Measurements from ENCODE around the gene PELI2.

PELI2 gene

GRCh38 chr14:56176530-56176929 is 58.3 kb downstream of the PELI2 start:
- DNase-seq, result no peak

GRCh38 chr14:56177036-56177435 is 58.8 kb downstream of the PELI2 start:
- no peak for DNase-seq

GRCh38 chr14:56180754-56181542 is 62.7 kb downstream of the PELI2 start:
- no peak for DNase-seq

GRCh38 chr14:56181681-56182085 is 63.5 kb downstream of the PELI2 start:
- no peak for DNase-seq

GRCh38 chr14:56182410-56182809 is 64.2 kb downstream of the PELI2 start:
- DNase-seq, result no peak

GRCh38 chr14:56183631-56184157 is 65.5 kb downstream of the PELI2 start:
- no peak for DNase-seq

GRCh38 chr14:56185992-56186391 is 67.8 kb downstream of the PELI2 start:
- no peak for DNase-seq

GRCh38 chr14:56187736-56188135 is 69.5 kb downstream of the PELI2 start:
- DNase-seq, result no peak

- no peak for DNase-seq
These were observed 71.1 kb downstream of the PELI2 start for GRCh38 chr14:56189307-56189706.

GRCh38 chr14:56193347-56193746 is 75.1 kb downstream of the PELI2 start:
- no peak for DNase-seq

GRCh38 chr14:56194042-56194441 is 75.8 kb downstream of the PELI2 start:
- DNase-seq, result no peak

GRCh38 chr14:56195223-56195622 is 77.0 kb downstream of the PELI2 start:
- no peak for DNase-seq

GRCh38 chr14:56195704-56196103 is 77.5 kb downstream of the PELI2 start:
- DNase-seq, result no peak

- DNase-seq, result no peak
These were observed 78.1 kb downstream of the PELI2 start for GRCh38 chr14:56196274-56196673.

- DNase-seq, result no peak
These were observed 78.9 kb downstream of the PELI2 start for GRCh38 chr14:56197150-56197549.

GRCh38 chr14:56198438-56198837 is 80.2 kb downstream of the PELI2 start:
- DNase-seq, result no peak

- no peak for DNase-seq
These were observed 81.1 kb downstream of the PELI2 start for GRCh38 chr14:56199095-56199981.

GRCh38 chr14:56199982-56200577 is 81.9 kb downstream of the PELI2 start:
- DNase-seq, result no peak

- DNase-seq, result no peak
These were observed 84.0 kb downstream of the PELI2 start for GRCh38 chr14:56202256-56202655.

- DNase-seq, result no peak
These were observed 87.7 kb downstream of the PELI2 start for GRCh38 chr14:56205881-56206280.

GRCh38 chr14:56206596-56206995 is 88.4 kb downstream of the PELI2 start:
- no peak for DNase-seq

GRCh38 chr14:56207626-56208292 is 89.5 kb downstream of the PELI2 start:
- no peak for DNase-seq

- DNase-seq, result no peak
These were observed 90.3 kb downstream of the PELI2 start for GRCh38 chr14:56208520-56208919.
